WI38 (cell line): ENCODE results near the gene PTPRT.

ENCODE experiments used
- H3K4me3 ChIP-seq: 2 replicates; pipeline ENCODE4 v1.5.1; 2011; ENCODE audit warnings: low read depth, mild to moderate bottlenecking, control low read depth, low read length
- TF ChIP-seq, protein P1 (sequence below): IDR thresholded peaks from 2 replicates; pipeline ENCODE4 v1.5.1; 2012; ENCODE audit warnings: low read depth, mild to moderate bottlenecking, control low read depth, low read length

Gene PTPRT

DNA sequence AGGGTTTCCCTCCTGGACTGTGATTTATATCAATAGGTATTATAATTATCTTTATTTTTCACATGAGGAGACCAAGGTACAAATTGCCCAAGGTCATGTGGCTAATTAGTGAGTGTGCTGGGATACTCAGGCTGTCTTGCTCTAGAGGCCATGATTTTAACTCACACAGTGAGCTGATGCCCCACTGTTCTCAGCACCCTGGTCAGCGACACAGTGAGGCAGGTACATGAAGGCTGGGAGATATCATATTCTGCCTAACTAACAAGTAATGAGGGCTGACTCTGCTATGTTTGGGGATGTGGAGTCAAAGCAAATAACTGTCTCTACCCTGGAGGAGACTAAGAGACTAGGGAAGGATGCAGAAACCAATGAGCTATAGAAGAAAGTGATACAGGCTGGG is 501.1 kb downstream of the PTPRT start:
- TF ChIP-seq, protein P1, sequence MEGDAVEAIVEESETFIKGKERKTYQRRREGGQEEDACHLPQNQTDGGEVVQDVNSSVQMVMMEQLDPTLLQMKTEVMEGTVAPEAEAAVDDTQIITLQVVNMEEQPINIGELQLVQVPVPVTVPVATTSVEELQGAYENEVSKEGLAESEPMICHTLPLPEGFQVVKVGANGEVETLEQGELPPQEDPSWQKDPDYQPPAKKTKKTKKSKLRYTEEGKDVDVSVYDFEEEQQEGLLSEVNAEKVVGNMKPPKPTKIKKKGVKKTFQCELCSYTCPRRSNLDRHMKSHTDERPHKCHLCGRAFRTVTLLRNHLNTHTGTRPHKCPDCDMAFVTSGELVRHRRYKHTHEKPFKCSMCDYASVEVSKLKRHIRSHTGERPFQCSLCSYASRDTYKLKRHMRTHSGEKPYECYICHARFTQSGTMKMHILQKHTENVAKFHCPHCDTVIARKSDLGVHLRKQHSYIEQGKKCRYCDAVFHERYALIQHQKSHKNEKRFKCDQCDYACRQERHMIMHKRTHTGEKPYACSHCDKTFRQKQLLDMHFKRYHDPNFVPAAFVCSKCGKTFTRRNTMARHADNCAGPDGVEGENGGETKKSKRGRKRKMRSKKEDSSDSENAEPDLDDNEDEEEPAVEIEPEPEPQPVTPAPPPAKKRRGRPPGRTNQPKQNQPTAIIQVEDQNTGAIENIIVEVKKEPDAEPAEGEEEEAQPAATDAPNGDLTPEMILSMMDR: no peak
- no peak overlapping the region for H3K4me3 ChIP-seq

DNA sequence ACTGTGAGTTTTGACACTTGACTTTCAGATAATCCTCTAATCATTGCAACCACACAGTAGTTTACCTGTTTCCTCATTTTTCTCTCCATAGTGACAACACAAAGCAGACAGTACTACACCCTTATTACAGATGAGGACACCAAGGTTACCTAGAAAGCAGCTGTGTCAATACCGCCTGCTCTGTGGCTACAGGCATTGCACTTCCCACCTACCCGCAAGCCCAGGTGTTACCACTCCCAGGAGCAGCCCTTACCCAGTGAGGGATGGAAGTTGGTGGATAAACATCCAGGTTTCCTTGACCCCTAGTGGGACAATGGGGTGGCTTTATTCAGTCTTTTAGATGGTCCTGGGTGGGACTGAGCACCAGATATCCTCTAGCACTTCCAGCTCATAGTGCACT is 503.6 kb downstream of the PTPRT start:
- H3K4me3 ChIP-seq: no peak overlapping the region
- TF ChIP-seq, protein P1: no peak

DNA sequence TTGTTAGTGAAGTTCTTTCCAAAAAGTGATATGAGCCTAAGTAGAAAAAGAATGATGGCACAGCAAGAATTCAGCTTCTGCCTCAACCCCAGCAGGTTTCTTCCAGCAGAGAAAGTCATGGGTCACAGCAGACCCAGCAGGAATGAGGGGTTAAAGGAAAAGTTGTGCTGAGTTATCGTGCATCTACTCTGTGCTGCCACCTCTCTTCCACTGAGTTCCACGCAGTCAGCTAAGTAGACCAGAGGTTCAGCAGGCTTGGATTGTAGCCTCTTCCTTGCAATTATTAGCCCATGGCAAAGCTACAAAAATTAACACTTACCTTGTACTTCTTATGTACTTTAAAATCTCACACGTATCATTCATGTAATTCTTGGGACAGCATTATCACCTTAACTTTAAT is 510.8 kb downstream of the PTPRT start:
- TF ChIP-seq, protein P1: no peak

DNA sequence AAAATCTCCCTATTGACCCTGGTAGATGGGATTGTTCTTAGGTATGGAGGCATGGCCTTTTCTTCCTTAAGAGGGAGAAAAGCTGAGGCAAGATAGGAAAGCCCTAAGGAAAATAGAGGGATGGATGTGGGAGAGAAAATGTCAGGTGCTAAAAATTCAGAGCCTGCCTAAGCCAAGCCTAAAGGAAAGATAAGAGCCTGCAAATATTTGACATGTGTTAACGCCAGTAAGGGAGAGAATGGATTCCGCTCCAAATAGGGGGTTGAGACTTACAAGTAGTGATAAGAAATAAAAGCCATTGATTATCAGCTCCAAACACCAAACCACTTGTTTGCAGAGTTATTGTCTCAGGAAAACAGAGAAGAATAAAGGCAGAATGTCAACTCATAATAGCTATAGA is 533.6 kb downstream of the PTPRT start:
- no peak overlapping the region for H3K4me3 ChIP-seq
- TF ChIP-seq, protein P1: no peak

More for the DNA sequence above, 510.8 kb downstream of the PTPRT start:
- no peak overlapping the region for H3K4me3 ChIP-seq

GRCh38 chr20:42652266-42652665 is 537.4 kb downstream of the PTPRT start:
- no peak overlapping the region for H3K4me3 ChIP-seq
- TF ChIP-seq, protein P1: no peak

DNA sequence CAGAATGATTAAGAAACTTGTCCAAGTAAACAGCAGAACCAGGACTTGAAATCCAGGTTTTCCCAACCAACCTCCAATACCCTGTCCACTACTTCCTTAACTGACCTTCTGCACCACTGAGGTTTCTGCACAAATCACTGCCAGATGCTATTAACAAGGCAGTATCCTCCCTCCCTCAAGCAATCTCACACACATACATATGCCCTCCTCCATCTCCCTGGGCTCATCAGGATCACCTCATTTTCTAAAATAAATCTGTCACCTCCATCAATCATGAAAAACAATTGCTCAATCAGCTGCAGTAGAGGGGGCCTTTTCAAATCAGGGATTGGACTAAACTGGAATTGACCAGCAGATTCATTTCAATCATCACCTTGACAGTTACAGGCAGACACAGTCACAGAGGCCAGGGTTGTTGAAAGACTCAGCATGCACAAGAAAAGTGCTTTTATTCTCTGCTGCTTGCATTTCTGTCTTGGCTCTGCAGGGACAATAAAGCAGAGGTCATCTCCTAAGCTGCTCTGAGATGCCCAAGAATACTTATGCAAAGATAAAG is 539.4 kb downstream of the PTPRT start:
- H3K4me3 ChIP-seq: no peak overlapping the region
- TF ChIP-seq, protein P1: no peak

DNA sequence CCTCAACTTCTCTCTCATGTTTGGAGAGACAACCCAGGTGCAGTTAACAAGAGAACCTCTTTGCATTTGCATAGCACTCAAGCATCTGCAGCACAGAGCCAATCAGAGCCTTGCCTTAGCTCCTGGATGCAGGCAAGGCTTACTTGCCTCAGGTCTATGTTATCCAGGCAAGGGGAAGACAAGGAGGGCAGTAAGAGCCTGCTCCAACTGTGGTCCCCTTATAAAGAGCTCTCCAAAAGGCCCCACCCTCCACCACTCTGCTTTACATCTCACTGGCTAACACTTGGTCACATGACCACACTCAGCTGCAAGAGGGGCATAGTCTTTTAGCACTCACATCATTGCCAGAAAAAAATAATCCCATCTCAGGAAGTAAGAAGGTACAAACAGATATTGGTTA is 540.0 kb downstream of the PTPRT start:
- H3K4me3 ChIP-seq: no peak overlapping the region
- TF ChIP-seq, protein P1: no peak
